ENCODE measurements around the gene CLASP2.

DNA sequence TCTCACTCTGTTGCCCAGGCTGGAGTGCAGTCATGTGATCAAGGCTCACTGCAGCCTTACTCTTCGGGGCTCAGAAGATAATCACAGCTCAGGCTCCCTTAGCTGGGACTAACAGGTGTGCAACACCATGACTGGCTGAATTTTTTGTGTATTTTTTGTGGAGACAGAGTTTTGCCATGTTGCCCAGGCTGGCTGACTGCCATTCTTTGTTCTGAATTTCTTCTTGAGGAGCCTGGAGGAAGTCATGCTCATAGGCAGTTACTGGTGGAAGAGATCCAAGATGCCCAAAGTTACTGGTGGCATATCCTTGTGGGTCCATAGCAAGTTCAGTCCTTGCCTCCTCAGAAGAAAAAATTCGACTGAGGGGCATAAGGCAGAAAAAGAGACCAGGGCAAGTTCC is 261.3 kb downstream of the CLASP2 start:
- TF ChIP-seq SNAI2 (CRISPR knock-in tag; IDR thresholded peaks at IDR 0.05) (no peak), ZNF565 (CRISPR knock-in tag; conservative IDR thresholded peaks at IDR 0.05; ENCODE audit: low read depth) (no peak), CSDC2 (CRISPR knock-in tag; IDR thresholded peaks at IDR 0.05) (no peak), TCF4 (CRISPR knock-in tag; IDR thresholded peaks at IDR 0.05; ENCODE audit: borderline replicate concordance) (no peak), ARNTL (CRISPR knock-in tag; IDR thresholded peaks at IDR 0.05; ENCODE audit: borderline replicate concordance, low read depth) (no peak)
- TF ChIP-seq, protein P1, sequence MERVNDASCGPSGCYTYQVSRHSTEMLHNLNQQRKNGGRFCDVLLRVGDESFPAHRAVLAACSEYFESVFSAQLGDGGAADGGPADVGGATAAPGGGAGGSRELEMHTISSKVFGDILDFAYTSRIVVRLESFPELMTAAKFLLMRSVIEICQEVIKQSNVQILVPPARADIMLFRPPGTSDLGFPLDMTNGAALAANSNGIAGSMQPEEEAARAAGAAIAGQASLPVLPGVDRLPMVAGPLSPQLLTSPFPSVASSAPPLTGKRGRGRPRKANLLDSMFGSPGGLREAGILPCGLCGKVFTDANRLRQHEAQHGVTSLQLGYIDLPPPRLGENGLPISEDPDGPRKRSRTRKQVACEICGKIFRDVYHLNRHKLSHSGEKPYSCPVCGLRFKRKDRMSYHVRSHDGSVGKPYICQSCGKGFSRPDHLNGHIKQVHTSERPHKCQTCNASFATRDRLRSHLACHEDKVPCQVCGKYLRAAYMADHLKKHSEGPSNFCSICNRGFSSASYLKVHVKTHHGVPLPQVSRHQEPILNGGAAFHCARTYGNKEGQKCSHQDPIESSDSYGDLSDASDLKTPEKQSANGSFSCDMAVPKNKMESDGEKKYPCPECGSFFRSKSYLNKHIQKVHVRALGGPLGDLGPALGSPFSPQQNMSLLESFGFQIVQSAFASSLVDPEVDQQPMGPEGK (CRISPR knock-in tag; IDR thresholded peaks at IDR 0.05; ENCODE audit: borderline replicate concordance) = no peak
- TF ChIP-seq, protein P2, sequence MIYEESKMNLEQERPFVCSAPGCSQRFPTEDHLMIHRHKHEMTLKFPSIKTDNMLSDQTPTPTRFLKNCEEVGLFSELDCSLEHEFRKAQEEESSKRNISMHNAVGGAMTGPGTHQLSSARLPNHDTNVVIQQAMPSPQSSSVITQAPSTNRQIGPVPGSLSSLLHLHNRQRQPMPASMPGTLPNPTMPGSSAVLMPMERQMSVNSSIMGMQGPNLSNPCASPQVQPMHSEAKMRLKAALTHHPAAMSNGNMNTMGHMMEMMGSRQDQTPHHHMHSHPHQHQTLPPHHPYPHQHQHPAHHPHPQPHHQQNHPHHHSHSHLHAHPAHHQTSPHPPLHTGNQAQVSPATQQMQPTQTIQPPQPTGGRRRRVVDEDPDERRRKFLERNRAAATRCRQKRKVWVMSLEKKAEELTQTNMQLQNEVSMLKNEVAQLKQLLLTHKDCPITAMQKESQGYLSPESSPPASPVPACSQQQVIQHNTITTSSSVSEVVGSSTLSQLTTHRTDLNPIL (CRISPR knock-in tag; IDR thresholded peaks at IDR 0.05; ENCODE audit: low read depth) = no peak

Data from SK-N-SH treated with all-trans-retinoic acid at 6 μM for 48 hours (cell line).